Stimulated activated CD8-positive, alpha-beta memory T cell treated with anti-CD3 and anti-CD28 coated beads, Interleukin-4, amount 100 ng/mL, for 1 hour (primary cell): ENCODE results near the gene ARVCF.
"Not testable (repeated sequence)": the region's sequence is repeated elsewhere in the genome, so short reads cannot be mapped to it uniquely, and the experiment has no call there.

Source experiments
- DNase-seq, 2 donors: peaks; one replicate each; pipeline ENCODE4 v3.0.0-alpha.2; 2020; ENCODE audit warnings: low read depth in 2 of 2, low spot score in 1 of 2

ARVCF gene

GRCh38 chr22:19941365-19942082, 75.1 kb downstream of the ARVCF start, which contains the start of the genes COMT and TXNRD2:
Gene COMT, plus strand, starts transcription at chr22:19941772. Its CDS starts 20,755 bp downstream, at chr22:19962527.
Gene TXNRD2, minus strand, starts transcription at chr22:19941818. Its CDS starts 15 bp downstream, at chr22:19941803.
- DNase-seq = peak; percentile 35 to 42

DNA sequence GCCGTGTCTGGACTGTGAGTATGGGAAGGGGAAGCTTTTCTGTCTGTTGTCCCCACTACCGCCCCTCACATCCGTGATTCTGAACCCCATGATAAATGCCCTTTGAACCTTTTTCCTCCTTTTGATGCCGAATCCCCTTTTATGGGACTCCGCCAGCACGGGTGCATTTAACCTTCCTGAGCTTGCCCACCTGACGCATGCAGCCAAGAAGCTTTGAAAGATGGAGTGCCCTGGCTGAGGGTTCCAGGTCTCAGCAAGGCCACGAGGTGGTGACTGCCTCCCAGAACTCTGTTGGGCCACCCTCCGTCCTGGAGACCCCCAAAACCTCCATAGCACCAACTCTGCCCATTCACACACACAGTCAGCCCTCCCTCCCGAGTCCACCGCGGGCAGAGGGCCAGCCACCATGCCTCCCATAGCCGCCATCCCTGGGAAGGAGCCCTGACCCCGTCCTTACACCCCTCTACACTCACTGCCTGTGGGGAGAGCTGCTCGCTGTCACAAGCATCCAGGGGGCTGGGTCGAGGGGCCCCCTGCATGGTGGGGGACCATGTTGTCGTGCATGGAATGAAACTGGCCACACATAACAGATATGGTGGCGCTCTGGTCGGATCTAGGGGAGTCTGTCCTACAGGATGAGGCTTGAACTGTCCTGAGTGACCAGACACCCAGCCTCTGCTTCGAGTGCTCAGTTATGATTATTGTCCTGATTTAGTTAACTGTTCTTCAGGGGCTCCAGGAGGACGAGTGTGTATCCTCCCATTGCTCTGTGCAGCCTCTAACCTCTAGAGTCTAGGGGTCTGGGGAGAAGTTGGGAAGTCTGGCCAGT, 75.9 kb downstream of the ARVCF start:
- no peak for DNase-seq

DNA sequence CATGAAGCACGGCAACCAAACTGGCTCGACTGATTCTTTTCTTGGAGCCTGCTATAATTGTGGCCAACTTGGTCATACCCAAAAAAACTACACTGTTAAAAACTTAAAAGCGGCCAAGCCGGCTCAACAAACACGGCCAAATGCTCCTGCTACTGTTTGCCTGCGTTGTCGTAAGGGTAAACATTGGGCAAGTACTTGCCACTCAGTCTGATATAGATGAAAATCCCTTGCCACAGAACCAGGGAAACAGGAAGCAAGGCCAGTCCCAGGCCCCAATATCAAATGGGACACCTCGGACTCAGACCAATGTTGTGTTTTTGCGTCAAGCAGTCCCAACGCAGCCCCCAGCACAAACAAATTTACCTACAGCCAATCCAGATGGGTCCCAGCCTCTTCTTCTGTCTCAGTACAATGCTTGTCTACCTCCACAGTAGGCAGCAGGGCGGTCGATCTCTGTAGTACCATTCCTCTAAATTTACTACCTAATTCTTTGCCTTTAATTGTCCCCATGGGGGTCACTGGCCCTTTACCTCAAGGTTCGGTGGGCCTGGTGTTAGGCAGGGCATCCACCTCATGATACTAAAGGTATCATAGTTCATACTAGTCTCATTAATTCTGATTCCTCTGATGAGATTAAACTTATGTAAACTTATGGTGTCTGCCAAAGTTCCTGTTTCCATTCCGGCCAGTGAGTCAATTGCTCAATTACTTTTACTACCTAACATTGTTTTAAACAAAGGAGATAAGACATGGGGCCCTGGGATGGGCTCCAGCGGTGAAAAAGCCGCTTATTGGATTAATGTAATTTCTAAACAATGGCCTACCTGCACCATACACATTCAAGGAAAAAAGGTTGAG, 78.8 kb downstream of the ARVCF start:
- DNase-seq = no peak

GRCh38 chr22:19936513-19936912, 80.1 kb downstream of the ARVCF start:
- DNase-seq = no peak

- not testable (repeated sequence) for DNase-seq
These were observed 81.4 kb downstream of the ARVCF start for GRCh38 chr22:19935123-19935718.

GRCh38 chr22:19933341-19934241, 83.0 kb downstream of the ARVCF start:
- DNase-seq = no peak

DNA sequence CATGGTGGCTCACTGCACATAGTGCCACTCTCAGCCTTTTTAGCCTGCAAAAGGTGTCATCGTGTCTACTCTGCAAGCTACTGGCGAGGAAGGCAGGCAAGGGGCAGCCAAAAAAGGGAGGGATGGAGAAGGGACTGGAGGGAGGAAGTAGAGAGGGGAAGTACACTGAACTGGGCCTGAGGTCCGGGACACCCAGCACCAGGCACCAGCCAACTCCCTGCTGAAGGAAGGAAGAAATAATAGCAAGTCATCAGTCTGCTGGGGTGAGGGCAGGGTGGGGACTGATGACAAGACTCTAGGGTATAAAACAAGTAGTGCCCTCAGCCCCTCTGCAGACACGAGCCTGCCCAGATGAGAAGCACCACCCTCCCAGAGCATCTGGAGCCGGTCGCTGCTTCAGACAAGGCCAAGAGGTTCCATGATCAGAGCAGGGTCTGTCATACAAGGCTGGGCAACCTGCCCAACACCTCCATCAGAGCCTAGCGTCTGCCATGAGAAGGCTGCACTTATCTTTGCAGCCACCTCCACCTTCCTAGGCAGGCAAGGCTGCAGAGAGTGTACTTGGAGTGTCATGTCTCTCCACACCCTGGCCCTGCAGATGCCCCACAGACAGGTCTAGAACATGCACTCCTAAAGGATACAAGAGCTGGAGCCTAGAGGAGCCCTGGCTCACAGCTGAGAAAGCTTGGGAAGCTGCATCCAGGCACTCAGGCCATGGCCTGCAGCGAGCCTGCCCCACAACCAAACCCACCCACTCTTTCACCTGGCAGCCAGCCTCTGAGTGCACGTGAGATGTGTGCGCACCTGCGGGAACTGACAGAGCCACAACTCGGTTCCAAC, 84.0 kb downstream of the ARVCF start:
- no peak for DNase-seq

DNA sequence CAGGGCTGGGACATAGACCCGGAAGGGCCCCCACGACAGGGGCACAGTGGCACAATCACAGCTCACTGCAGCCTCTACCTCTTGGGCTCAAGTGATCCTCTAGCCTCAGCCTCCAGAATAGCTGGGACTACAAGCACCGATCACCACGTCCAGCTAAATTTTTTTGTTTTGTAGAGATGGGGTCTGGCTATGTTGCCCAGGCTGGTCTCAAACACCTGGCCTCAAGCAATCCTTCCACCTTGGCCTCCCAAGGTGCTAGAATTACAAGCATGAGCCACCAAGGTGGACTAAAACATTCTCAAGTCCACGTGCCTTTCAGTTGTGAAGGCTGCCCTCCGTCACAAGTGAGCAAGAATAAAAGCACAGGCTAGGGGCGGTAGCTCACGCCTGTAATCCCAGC, 85.1 kb downstream of the ARVCF start:
- no peak for DNase-seq

DNA sequence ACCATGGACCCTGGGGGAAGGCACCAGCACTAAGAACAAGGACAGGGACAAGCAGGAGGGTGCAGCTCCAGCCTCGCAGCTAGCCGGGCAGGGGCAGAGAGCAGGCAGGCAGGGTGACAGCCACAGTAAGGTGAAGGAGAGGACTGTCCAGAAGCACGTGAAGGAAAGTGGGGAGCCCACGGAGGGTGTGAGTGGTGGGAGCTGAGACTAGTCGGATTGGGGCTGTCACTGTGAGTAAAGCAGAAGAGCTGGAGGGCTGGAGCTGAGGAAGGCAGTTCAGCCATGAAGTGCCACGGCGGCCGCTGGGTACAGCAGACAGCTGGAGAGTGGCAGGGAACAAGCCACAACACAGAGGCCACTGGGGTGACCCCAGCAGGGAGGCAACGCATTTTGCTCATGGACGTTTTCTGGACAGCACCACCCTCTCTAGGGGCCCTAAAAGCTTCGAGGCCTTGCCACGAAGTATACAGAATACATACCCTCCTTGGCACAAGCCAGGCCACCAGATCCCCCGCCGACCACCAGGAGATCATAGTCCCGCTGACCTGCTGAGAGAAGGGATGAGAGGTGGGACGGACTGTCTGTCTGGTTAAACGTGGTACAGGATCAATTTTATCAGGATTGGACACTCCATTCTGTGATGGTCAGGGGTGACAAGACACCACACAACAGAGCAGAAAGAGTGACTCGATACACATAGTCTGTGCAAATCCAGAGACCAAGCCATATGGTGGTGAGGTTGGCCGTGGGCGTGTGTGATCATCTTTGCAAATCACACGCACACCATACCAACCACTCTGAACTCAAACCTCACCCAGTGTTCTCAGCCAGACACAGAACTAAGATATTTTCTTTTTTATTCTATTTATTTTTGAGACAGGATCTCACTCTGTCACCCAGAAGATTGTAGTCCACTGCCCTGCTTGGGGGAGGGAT, 85.8 kb downstream of the ARVCF start:
- DNase-seq = no peak

- no peak for DNase-seq
These were observed 86.8 kb downstream of the ARVCF start for GRCh38 chr22:19929586-19930550.

GRCh38 chr22:19928207-19928606, 88.4 kb downstream of the ARVCF start:
- no peak for DNase-seq

- DNase-seq = no peak
These were observed 88.9 kb downstream of the ARVCF start for GRCh38 chr22:19927696-19928095.

GRCh38 chr22:19926028-19926427, 90.6 kb downstream of the ARVCF start:
- not testable (repeated sequence) for DNase-seq

- DNase-seq = no peak
These were observed 92.6 kb downstream of the ARVCF start for GRCh38 chr22:19923914-19924513.

GRCh38 chr22:19921544-19922081, 95.0 kb downstream of the ARVCF start:
- DNase-seq = no peak
